ENCODE data around the gene MASP1.

The MASP1 gene

GRCh38 chr3:187212196-187212545 is 79.4 kb downstream of the MASP1 start:
- TF ChIP-seq FOXP2 (optimal IDR thresholded peaks at IDR 0.05; ENCODE audit: borderline replicate concordance, extremely low read depth, extremely low read length, insufficient read depth): no peak
- TF ChIP-seq SIN3A (IDR thresholded peaks at IDR 0.05; ENCODE audit: borderline replicate concordance, insufficient read depth, low read length): no peak
- TF ChIP-seq REST (IDR thresholded peaks at IDR 0.05; ENCODE audit: insufficient read depth in 1 of 2, low read depth in 2 of 2, low read length in 2 of 2): no peak
- no peak for TF ChIP-seq TAF1 (IDR thresholded peaks at IDR 0.05; ENCODE audit: borderline replicate concordance, insufficient read depth, low read length)
- no peak for TF ChIP-seq POLR2AphosphoS5 (IDR thresholded peaks at IDR 0.05; ENCODE audit: low read depth, low read length)

GRCh38 chr3:187211532-187212195 is 79.9 kb downstream of the MASP1 start:
- TF ChIP-seq TAF1 (IDR thresholded peaks at IDR 0.05; ENCODE audit: borderline replicate concordance, insufficient read depth, low read length) (no peak), SIN3A (IDR thresholded peaks at IDR 0.05; ENCODE audit: borderline replicate concordance, insufficient read depth, low read length) (no peak), FOXP2 (optimal IDR thresholded peaks at IDR 0.05; ENCODE audit: borderline replicate concordance, extremely low read depth, extremely low read length, insufficient read depth) (no peak), POLR2AphosphoS5 (IDR thresholded peaks at IDR 0.05; ENCODE audit: low read depth, low read length) (no peak), REST (IDR thresholded peaks at IDR 0.05; ENCODE audit: insufficient read depth in 1 of 2, low read depth in 2 of 2, low read length in 2 of 2) (no peak)

- TF ChIP-seq POLR2AphosphoS5 (IDR thresholded peaks at IDR 0.05; ENCODE audit: low read depth, low read length) (no peak), REST (IDR thresholded peaks at IDR 0.05; ENCODE audit: insufficient read depth in 1 of 2, low read depth in 2 of 2, low read length in 2 of 2) (no peak), SIN3A (IDR thresholded peaks at IDR 0.05; ENCODE audit: borderline replicate concordance, insufficient read depth, low read length) (no peak), FOXP2 (optimal IDR thresholded peaks at IDR 0.05; ENCODE audit: borderline replicate concordance, extremely low read depth, extremely low read length, insufficient read depth) (no peak), TAF1 (IDR thresholded peaks at IDR 0.05; ENCODE audit: borderline replicate concordance, insufficient read depth, low read length) (no peak)
These were observed 80.8 kb downstream of the MASP1 start for GRCh38 chr3:187210545-187211327.

GRCh38 chr3:187210091-187210490 is 81.4 kb downstream of the MASP1 start:
- TF ChIP-seq FOXP2 (optimal IDR thresholded peaks at IDR 0.05; ENCODE audit: borderline replicate concordance, extremely low read depth, extremely low read length, insufficient read depth) (no peak), POLR2AphosphoS5 (IDR thresholded peaks at IDR 0.05; ENCODE audit: low read depth, low read length) (no peak), TAF1 (IDR thresholded peaks at IDR 0.05; ENCODE audit: borderline replicate concordance, insufficient read depth, low read length) (no peak), REST (IDR thresholded peaks at IDR 0.05; ENCODE audit: insufficient read depth in 1 of 2, low read depth in 2 of 2, low read length in 2 of 2) (no peak), SIN3A (IDR thresholded peaks at IDR 0.05; ENCODE audit: borderline replicate concordance, insufficient read depth, low read length) (no peak)
